ENCODE data around the gene KAZN. TPM values are rescaled to one million over a fixed set of nuclear protein-coding genes. Genes with fewer than 3 reads are reported as not detected.

The KAZN gene
- total and polyA plus RNA-seq, 2 donors from 2014 or later: 17.4 to 60.8 TPM

- H3K36me3 ChIP-seq (ENCODE audit: control insufficient read depth in 2 of 3, insufficient read depth in 3 of 3, low read length in 3 of 3): no peaks in the 10 kb centered on the region
- no peaks in the 10 kb centered on the region for H3K9me3 ChIP-seq (ENCODE audit: control insufficient read depth in 2 of 3, insufficient read depth in 1 of 3, low read length in 3 of 3)
- no peak overlapping the region for H3K4me3 ChIP-seq (ENCODE audit: low read length in 3 of 3)
- no peak for DNase-seq
- peak overlapping the region; percentile 58 to 86 for H3K27ac ChIP-seq (ENCODE audit: low read depth in 2 of 2, low read length in 2 of 2)
- no peak for FAIRE-seq
- peaks cover 0 to 41% (median 26%) of the 10 kb centered on the region in 3 donors for H3K4me1 ChIP-seq (ENCODE audit: control insufficient read depth in 2 of 3, insufficient read depth in 2 of 3, low read depth in 1 of 3, low read length in 3 of 3)
- intact Hi-C loops (cut with DNase I): no loop called here
- no peaks in the 10 kb centered on the region for H3K27me3 ChIP-seq (ENCODE audit: control insufficient read depth, insufficient read depth, low read length)
- TF ChIP-seq CTCF (IDR thresholded peaks at IDR 0.05; ENCODE audit: borderline replicate concordance, extremely low read depth, insufficient read depth): no peak
- no peak overlapping the region for H3K9ac ChIP-seq (ENCODE audit: low read length in 3 of 3)
These were observed 408.9 kb downstream of the KAZN start for GRCh38 chr1:15007368-15007767.

- Histone ChIP-seq H3K4me1 (ENCODE audit: control insufficient read depth in 2 of 3, insufficient read depth in 2 of 3, low read depth in 1 of 3, low read length in 3 of 3) (peaks cover 0 to 41% (median 26%) of the 10 kb centered on the region in 3 donors), H3K9me3 (ENCODE audit: control insufficient read depth in 2 of 3, insufficient read depth in 1 of 3, low read length in 3 of 3) (no peaks in the 10 kb centered on the region), H3K4me3 (ENCODE audit: low read length in 3 of 3) (no peak overlapping the region), H3K27ac (ENCODE audit: low read depth in 2 of 2, low read length in 2 of 2) (peak overlapping the region; percentile 58 to 86), H3K9ac (ENCODE audit: low read length in 3 of 3) (peak overlapping the region in 1 of 3 donors; percentile 44), H3K36me3 (ENCODE audit: control insufficient read depth in 2 of 3, insufficient read depth in 3 of 3, low read length in 3 of 3) (no peaks in the 10 kb centered on the region), H3K27me3 (ENCODE audit: control insufficient read depth, insufficient read depth, low read length) (no peaks in the 10 kb centered on the region)
- DNase-seq (peak in 1 of 5 donors; percentile 43), FAIRE-seq (no peak)
- intact Hi-C loops (cut with DNase I): no loop called here
- no peak for TF ChIP-seq CTCF (IDR thresholded peaks at IDR 0.05; ENCODE audit: borderline replicate concordance, extremely low read depth, insufficient read depth)
These were observed 409.4 kb downstream of the KAZN start for GRCh38 chr1:15007842-15008241.

- Histone ChIP-seq H3K9me3 (ENCODE audit: control insufficient read depth in 2 of 3, insufficient read depth in 1 of 3, low read length in 3 of 3) (no peaks in the 10 kb centered on the region), H3K27me3 (ENCODE audit: control insufficient read depth, insufficient read depth, low read length) (no peaks in the 10 kb centered on the region), H3K9ac (ENCODE audit: low read length in 3 of 3) (peak overlapping the region in 2 of 3 donors; percentile 44 to 51), H3K4me3 (ENCODE audit: low read length in 3 of 3) (no peak overlapping the region), H3K27ac (ENCODE audit: low read depth in 2 of 2, low read length in 2 of 2) (peak overlapping the region; percentile 58 to 86), H3K4me1 (ENCODE audit: control insufficient read depth in 2 of 3, insufficient read depth in 2 of 3, low read depth in 1 of 3, low read length in 3 of 3) (peaks cover 0 to 36% (median 26%) of the 10 kb centered on the region in 3 donors), H3K36me3 (ENCODE audit: control insufficient read depth in 2 of 3, insufficient read depth in 3 of 3, low read length in 3 of 3) (no peaks in the 10 kb centered on the region)
- DNase-seq (peak in 2 of 5 donors; percentile 46 to 80), FAIRE-seq (no peak)
- intact Hi-C loops (cut with DNase I): no loop called here
- TF ChIP-seq CTCF (IDR thresholded peaks at IDR 0.05; ENCODE audit: borderline replicate concordance, extremely low read depth, insufficient read depth): no peak
These were observed 410.6 kb downstream of the KAZN start for GRCh38 chr1:15008783-15009729.

All from kidney (tissue), 14 donors.